ENCODE measurements around the gene LINC01488. TPM values are rescaled to one million over a fixed set of nuclear protein-coding genes. Genes with fewer than 3 reads are reported as not detected.

Gene LINC01488
- total and polyA plus RNA-seq, 10 of the 15 experiments (the other 5 are each of a cell fraction or from before 2014, with no cell fraction given) = not detected

DNA sequence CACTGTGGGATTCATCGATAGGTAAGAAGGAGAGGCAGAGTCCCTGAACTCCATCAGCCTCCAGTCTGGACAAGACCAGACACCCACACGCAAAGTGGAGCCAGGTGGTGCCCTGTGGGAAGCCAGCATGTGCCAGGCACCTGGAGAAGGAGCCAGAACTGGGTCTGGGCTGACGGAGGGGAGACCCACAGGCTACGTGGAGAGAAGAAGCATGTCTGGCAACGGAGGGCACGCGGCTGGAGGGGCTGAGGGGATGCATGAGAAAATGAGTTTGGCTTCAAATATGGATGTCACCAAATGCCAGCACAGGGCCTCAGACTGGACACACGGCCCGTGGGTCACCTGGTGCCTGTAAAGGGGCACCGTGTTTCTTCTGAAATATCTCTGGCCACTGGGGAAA lies 55.7 kb downstream of the LINC01488 start:
- Histone ChIP-seq H3K4me1 (ENCODE audit: control insufficient read depth, insufficient read depth, low read length) (no peaks in the 10 kb centered on the region), H3K4me2 (ENCODE audit: control insufficient read depth, insufficient read depth) (no peak overlapping the region), H3K27me3 (replicated peaks in 1 of 2; ENCODE audit: control insufficient read depth in 2 of 2, insufficient read depth in 2 of 2, low read length in 1 of 2) (no peaks in the 10 kb centered on the region), H3K4me3 (no peak overlapping the region), H3K79me2 (ENCODE audit: control insufficient read depth, insufficient read depth, low read length) (no peaks in the 10 kb centered on the region), H2AFZ (ENCODE audit: control insufficient read depth, low read depth, low read length) (no peak overlapping the region), H3K27ac (ENCODE audit: control insufficient read depth, insufficient read depth) (no peak overlapping the region), H4K20me1 (ENCODE audit: control insufficient read depth, insufficient read depth) (peaks cover 3% of the 10 kb centered on the region; the same call in 1 of the 2 replicates), H3K36me3 (ENCODE audit: control insufficient read depth in 2 of 2, insufficient read depth in 2 of 2, low read length in 1 of 2) (no peaks in the 10 kb centered on the region), H3K9me3 (replicated peaks; ENCODE audit: control insufficient read depth, insufficient read depth, low read length) (no peaks in the 10 kb centered on the region), H3K9ac (ENCODE audit: control insufficient read depth, insufficient read depth, low read length) (no peak overlapping the region)
- BruUV-seq (replicated peaks) = no TSS peak
- TF ChIP-seq ZNF207 (IDR thresholded peaks at IDR 0.05; ENCODE audit: borderline replicate concordance) (no peak), NFYB (IDR thresholded peaks at IDR 0.05; ENCODE audit: insufficient read depth, low read depth, low read length) (no peak), NR2F1 (conservative IDR thresholded peaks at IDR 0.05) (no peak), RCOR1 (conservative IDR thresholded peaks at IDR 0.05; ENCODE audit: low read depth, low read length) (no peak), MYC (IDR thresholded peaks at IDR 0.05; ENCODE audit: insufficient read depth, insufficient read length, insufficient replicate concordance, low read length, severe bottlenecking) (no peak), NR2C2 (IDR thresholded peaks at IDR 0.05; ENCODE audit: borderline replicate concordance, control insufficient read depth, insufficient read length, low read depth) (no peak), MYB (IDR thresholded peaks at IDR 0.05; ENCODE audit: borderline replicate concordance, low read depth, low read length) (no peak), IKZF2 (IDR thresholded peaks at IDR 0.05) (no peak), TARDBP (IDR thresholded peaks at IDR 0.05; ENCODE audit: borderline replicate concordance) (no peak), GABPA (IDR thresholded peaks at IDR 0.05; ENCODE audit: low read depth) (no peak), ZNF217 (IDR thresholded peaks at IDR 0.05) (no peak)
- TF ChIP-seq, protein P1, sequence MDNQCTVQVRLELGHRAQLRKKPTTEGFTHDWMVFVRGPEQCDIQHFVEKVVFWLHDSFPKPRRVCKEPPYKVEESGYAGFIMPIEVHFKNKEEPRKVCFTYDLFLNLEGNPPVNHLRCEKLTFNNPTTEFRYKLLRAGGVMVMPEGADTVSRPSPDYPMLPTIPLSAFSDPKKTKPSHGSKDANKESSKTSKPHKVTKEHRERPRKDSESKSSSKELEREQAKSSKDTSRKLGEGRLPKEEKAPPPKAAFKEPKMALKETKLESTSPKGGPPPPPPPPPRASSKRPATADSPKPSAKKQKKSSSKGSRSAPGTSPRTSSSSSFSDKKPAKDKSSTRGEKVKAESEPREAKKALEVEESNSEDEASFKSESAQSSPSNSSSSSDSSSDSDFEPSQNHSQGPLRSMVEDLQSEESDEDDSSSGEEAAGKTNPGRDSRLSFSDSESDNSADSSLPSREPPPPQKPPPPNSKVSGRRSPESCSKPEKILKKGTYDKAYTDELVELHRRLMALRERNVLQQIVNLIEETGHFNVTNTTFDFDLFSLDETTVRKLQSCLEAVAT (IDR thresholded peaks at IDR 0.05) = no peak
- TF ChIP-seq, protein P2, sequence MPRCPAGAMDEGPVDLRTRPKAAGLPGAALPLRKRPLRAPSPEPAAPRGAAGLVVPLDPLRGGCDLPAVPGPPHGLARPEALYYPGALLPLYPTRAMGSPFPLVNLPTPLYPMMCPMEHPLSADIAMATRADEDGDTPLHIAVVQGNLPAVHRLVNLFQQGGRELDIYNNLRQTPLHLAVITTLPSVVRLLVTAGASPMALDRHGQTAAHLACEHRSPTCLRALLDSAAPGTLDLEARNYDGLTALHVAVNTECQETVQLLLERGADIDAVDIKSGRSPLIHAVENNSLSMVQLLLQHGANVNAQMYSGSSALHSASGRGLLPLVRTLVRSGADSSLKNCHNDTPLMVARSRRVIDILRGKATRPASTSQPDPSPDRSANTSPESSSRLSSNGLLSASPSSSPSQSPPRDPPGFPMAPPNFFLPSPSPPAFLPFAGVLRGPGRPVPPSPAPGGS (IDR thresholded peaks at IDR 0.05; ENCODE audit: borderline replicate concordance, insufficient read depth, low read depth, low read length, poor library complexity, severe bottlenecking) = no peak
- TF ChIP-seq, protein P3, sequence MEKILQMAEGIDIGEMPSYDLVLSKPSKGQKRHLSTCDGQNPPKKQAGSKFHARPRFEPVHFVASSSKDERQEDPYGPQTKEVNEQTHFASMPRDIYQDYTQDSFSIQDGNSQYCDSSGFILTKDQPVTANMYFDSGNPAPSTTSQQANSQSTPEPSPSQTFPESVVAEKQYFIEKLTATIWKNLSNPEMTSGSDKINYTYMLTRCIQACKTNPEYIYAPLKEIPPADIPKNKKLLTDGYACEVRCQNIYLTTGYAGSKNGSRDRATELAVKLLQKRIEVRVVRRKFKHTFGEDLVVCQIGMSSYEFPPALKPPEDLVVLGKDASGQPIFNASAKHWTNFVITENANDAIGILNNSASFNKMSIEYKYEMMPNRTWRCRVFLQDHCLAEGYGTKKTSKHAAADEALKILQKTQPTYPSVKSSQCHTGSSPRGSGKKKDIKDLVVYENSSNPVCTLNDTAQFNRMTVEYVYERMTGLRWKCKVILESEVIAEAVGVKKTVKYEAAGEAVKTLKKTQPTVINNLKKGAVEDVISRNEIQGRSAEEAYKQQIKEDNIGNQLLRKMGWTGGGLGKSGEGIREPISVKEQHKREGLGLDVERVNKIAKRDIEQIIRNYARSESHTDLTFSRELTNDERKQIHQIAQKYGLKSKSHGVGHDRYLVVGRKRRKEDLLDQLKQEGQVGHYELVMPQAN (conservative IDR thresholded peaks at IDR 0.05) = no peak
- TF ChIP-seq, protein P4, sequence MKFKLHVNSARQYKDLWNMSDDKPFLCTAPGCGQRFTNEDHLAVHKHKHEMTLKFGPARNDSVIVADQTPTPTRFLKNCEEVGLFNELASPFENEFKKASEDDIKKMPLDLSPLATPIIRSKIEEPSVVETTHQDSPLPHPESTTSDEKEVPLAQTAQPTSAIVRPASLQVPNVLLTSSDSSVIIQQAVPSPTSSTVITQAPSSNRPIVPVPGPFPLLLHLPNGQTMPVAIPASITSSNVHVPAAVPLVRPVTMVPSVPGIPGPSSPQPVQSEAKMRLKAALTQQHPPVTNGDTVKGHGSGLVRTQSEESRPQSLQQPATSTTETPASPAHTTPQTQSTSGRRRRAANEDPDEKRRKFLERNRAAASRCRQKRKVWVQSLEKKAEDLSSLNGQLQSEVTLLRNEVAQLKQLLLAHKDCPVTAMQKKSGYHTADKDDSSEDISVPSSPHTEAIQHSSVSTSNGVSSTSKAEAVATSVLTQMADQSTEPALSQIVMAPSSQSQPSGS (IDR thresholded peaks at IDR 0.05; ENCODE audit: low read length) = no peak
- no peak for DNase-seq (ENCODE audit: low read depth, low spot score)
- RAD21 ChIA-PET (ENCODE audit: unreplicated experiment) = no interaction called here
- in situ Hi-C loops (cut with MboI) = no loop called here
- POLR2A ChIA-PET = no interaction called here
- SMC1A ChIA-PET (ENCODE audit: uncharacterized antibody, unreplicated experiment) = no interaction called here
- intact Hi-C loops (cut with micrococcal nuclease; ENCODE audit: unreplicated experiment) = no loop called here
- 38% methylated on average over 10 of the region's 10 CpGs for WGBS (ENCODE audit: insufficient coverage, insufficient replicate concordance, low lambda C conversion rate, missing lambda C conversion rate)
- CTCF ChIA-PET = no interaction called here
- no peak for FAIRE-seq
- no peak for ATAC-seq
